Ishikawa (cell line): ENCODE measurements around the gene ARL14EP.

Experiments
- CREB1 ChIP-seq: IDR thresholded peaks from 2 replicates; pipeline ENCODE4 v1.6.1; 2012; ENCODE audit warnings: low read depth
- EP300 ChIP-seq: IDR thresholded peaks from 2 replicates; pipeline ENCODE4 v1.6.1; 2012; ENCODE audit warnings: borderline replicate concordance
- FOXM1 ChIP-seq: IDR thresholded peaks from 2 replicates; pipeline ENCODE4 v1.6.1; 2012; ENCODE audit warnings: low read depth, borderline replicate concordance
- NFIC ChIP-seq: IDR thresholded peaks from 2 replicates; pipeline ENCODE4 v1.6.1; 2012
- RAD21 ChIP-seq: IDR thresholded peaks from 2 replicates; pipeline ENCODE4 v1.6.1; 2012; ENCODE audit warnings: low read depth

DNA sequence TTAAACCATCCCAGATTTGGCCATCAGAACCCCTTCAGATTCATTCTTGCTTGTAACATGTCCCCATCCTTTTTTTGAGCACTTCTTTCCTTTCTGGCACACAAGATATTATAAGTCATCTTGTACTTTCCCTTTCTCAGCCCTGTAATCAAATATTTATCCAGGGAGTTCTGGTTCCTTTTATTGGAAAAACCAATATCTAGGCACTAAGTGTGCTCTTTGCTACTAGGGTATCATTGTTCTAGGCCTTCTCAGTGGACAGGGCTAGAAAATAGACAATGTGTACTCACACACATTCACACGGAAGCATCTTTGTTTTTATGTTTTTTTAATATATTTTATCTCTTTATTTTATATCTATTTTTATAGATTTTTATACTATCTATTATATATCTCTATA is 47.3 kb downstream of the ARL14EP start:
- TF ChIP-seq RAD21 (no peak), CREB1 (no peak), EP300 (no peak), FOXM1 (no peak), NFIC (no peak)
